Body of pancreas (tissue), 4 donors: Measurements from ENCODE around the gene PIGR. TPM values are rescaled to one million over a fixed set of nuclear protein-coding genes. Genes with fewer than 3 reads are reported as not detected.
"Not testable (repeated sequence)": the region's sequence is repeated elsewhere in the genome, so short reads cannot be mapped to it uniquely, and the experiment has no call there.

ENCODE experiments used
- ATAC-seq: fragments of 150-250 bp; one replicate; pipeline ENCODE4 v1.9.1; 2016
- DNase-seq, 4 donors: peaks; one replicate each; pipeline ENCODE4 v3.0.0-alpha.2; 2019
- H3K27ac ChIP-seq, 4 donors: fragments of 200-600 bp; sonication (generic); 1 replicate in 3 of 4; 2 replicates in 1 of 4; pipeline versions ENCODE4 v1.5.1 to v1.6.1; 2016 to 2019; ENCODE audit warnings: mild to moderate bottlenecking in 1 of 4, mixed read lengths in 1 of 4, moderate library complexity in 1 of 4
- H3K27me3 ChIP-seq, 2 donors: fragments of 200-600 bp; sonication (generic); one replicate each; pipeline ENCODE4 v1.6.0; 2016; ENCODE audit warnings: mild to moderate bottlenecking in 1 of 2
- H3K36me3 ChIP-seq, 2 donors: fragments of 200-600 bp; sonication (generic); replicated peaks in 1 of 2; 2 replicates each; pipeline ENCODE4 v1.5.1; 2016; ENCODE audit warnings: low read depth in 2 of 2; ENCODE audit not compliant: insufficient read depth in 1 of 2
- H3K4me1 ChIP-seq: fragments of 200-600 bp; sonication (generic); one replicate; pipeline ENCODE4 v1.6.0; 2016
- H3K4me3 ChIP-seq, 2 donors: fragments of 200-600 bp; sonication (generic); 1 replicate in 1 of 2; 2 replicates in 1 of 2; pipeline ENCODE4 v1.5.1; 2016 to 2019
- H3K9me3 ChIP-seq, 3 donors: fragments of 200-600 bp; sonication (generic); 1 replicate in 2 of 3; 2 replicates in 1 of 3; pipeline ENCODE4 v1.5.1; 2016
- POLR2A ChIP-seq, 3 donors: fragments of 450-650 bp; IDR thresholded peaks; one replicate each; pipeline ENCODE4 v1.6.1; 2016; ENCODE audit warnings: antibody characterized with exemption in 3 of 3, mild to moderate bottlenecking in 2 of 3
- WGBS, 2 donors: methylation state at CpG; one replicate each; pipeline ENCODE4 v1.1.5; 2017; 5-methylcytosine and 5-hydroxymethylcytosine counted together
- intact Hi-C: fragments of 100-400 bp; cut with DNase I; formaldehyde crosslinking; loops from one replicate; pipeline ENCODE4 v1.15.1; 2023
- total RNA-seq, 2 donors: library from RNA; depleted of rRNA; stranded (reverse); fragments of >200 nt; gene quantifications; one replicate each; pipeline ENCODE4 v1.1.0, GENCODE V29; 2016
- TF ChIP-seq, protein P1 (sequence below), 7 experiments: fragments of 450-650 bp in 4 of 7; fragments of 200-600 bp in 3 of 7; sonication (generic) in 3 of 7; IDR thresholded peaks; one replicate each; pipeline ENCODE4 v1.5.1; 2016 to 2019; ENCODE audit warnings: antibody characterized with exemption in 7 of 7

The PIGR gene
- total RNA-seq, 2 donors from 2014 or later: 14.8 to 45.1 TPM

DNA sequence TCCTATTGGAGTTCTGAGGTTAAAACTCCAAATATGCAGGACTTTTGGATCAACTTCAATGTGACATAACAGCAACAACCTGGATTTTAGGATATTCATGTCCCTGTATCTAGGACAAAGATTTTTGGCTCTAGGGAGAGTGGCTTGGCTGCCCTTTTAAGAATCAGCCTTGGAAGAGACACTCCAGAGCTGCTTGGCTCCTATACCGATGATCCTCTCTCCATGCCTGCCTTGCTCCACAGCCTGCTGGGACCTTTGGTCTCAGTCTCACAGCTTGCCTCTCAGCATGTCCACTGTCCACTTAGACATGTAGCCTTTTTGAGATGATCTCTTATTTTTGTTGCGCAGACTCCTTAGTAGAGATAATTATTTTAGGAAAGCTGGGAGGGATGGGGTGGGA lies 20.0 kb downstream of the PIGR start:
- no peaks in the 10 kb centered on the region for H3K36me3 ChIP-seq
- H3K4me3 ChIP-seq: no peak overlapping the region
- 89 to 100% methylated on average over 2 of the region's 2 CpGs for WGBS, 2 donors
- DNase-seq (no peak), ATAC-seq (no peak)
- no peak overlapping the region for H3K27ac ChIP-seq
- TF ChIP-seq, protein P1, sequence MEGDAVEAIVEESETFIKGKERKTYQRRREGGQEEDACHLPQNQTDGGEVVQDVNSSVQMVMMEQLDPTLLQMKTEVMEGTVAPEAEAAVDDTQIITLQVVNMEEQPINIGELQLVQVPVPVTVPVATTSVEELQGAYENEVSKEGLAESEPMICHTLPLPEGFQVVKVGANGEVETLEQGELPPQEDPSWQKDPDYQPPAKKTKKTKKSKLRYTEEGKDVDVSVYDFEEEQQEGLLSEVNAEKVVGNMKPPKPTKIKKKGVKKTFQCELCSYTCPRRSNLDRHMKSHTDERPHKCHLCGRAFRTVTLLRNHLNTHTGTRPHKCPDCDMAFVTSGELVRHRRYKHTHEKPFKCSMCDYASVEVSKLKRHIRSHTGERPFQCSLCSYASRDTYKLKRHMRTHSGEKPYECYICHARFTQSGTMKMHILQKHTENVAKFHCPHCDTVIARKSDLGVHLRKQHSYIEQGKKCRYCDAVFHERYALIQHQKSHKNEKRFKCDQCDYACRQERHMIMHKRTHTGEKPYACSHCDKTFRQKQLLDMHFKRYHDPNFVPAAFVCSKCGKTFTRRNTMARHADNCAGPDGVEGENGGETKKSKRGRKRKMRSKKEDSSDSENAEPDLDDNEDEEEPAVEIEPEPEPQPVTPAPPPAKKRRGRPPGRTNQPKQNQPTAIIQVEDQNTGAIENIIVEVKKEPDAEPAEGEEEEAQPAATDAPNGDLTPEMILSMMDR (IDR thresholded peaks at IDR 0.05): no peak
- no peak for TF ChIP-seq POLR2A (IDR thresholded peaks at IDR 0.05)
- intact Hi-C loops: no loop called here
- H3K9me3 ChIP-seq: no peaks in the 10 kb centered on the region
- H3K27me3 ChIP-seq: no peaks in the 10 kb centered on the region
- H3K4me1 ChIP-seq: no peaks in the 10 kb centered on the region

DNA sequence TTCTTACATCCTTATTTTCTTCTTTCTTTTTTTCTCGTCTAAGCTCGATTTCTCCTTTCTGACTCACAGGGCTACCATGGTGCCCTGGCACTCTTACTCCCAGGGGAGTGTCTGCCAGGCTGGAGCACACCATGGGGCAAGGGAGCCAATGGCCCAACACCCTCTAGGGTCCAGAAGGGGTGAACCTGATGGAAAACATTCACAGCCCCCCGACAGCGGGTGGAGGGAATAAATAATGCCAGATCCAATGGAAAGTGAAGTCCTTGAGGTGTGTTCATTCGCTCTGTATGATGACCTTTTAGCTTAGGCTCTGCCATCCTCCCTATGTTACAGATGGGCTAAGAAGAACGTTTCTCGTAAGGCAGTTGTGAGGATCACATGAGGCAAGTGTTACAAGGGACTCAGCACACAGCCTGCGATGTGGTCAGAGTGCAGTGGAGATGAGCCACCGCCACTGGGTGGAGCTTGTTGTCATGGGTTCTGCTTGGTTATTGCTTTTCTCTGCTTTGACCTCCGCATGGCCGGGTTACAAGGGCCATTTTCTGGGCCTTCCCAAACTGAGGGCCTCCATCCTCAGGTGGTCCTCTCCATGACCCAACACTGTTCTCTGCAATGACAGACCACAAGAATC lies 21.0 kb downstream of the PIGR start:
- H3K27ac ChIP-seq: no peak overlapping the region
- DNase-seq (peak in 2 of 4 donors; percentile 29 to 63), ATAC-seq (no peak)
- WGBS, 2 donors: 72 to 94% methylated on average over 11 of the region's 11 CpGs
- H3K4me3 ChIP-seq: no peak overlapping the region
- no peaks in the 10 kb centered on the region for H3K36me3 ChIP-seq
- no peaks in the 10 kb centered on the region for H3K4me1 ChIP-seq
- no peaks in the 10 kb centered on the region for H3K9me3 ChIP-seq
- intact Hi-C loops: no loop called here
- TF ChIP-seq POLR2A (IDR thresholded peaks at IDR 0.05): no peak
- TF ChIP-seq, protein P1 (IDR thresholded peaks at IDR 0.05): peak in 1 of 7 experiments; percentile 19
- H3K27me3 ChIP-seq: no peaks in the 10 kb centered on the region

DNA sequence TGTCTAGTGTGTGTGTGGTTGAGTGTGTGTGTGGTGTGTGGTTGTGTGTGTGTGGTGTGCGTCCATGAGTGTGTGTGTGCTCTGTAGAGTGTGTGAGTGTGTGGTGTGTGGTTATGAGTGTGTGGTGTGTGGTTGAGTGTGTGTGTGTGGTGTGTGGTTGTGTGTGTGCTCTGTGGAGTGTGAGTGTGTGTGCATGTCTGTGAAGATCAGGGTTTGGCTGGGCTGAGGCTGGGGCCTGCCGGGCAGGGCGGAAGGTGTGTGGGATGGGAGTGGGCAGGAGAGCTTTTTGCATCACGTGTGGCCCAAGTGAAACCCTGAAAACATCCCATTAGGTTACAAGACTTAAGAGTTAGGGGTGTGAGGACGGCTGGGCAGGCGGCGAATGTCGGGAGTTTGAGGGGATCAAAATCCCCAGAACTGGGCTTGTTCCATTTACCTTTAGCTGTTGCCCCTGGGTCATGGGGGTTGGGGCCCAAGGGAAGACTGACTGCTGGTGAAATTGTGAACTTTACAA lies 21.6 kb downstream of the PIGR start:
- no peak overlapping the region for H3K4me3 ChIP-seq
- H3K9me3 ChIP-seq: no peaks in the 10 kb centered on the region
- no peaks in the 10 kb centered on the region for H3K27me3 ChIP-seq
- H3K4me1 ChIP-seq: no peaks in the 10 kb centered on the region
- ATAC-seq: no peak
- no peak overlapping the region for H3K27ac ChIP-seq
- DNase-seq: no peak
- intact Hi-C loops: loop anchor here (5.0 kb wide), 1 partner anchor 48 kb away; the partner anchor contains the start of gene FCAMR
- H3K36me3 ChIP-seq: no peaks in the 10 kb centered on the region
- 83 to 86% methylated on average over 8 of the region's 8 CpGs for WGBS, 2 donors
- no peak for TF ChIP-seq POLR2A (IDR thresholded peaks at IDR 0.05)
- TF ChIP-seq, protein P1 (IDR thresholded peaks at IDR 0.05): no peak

DNA sequence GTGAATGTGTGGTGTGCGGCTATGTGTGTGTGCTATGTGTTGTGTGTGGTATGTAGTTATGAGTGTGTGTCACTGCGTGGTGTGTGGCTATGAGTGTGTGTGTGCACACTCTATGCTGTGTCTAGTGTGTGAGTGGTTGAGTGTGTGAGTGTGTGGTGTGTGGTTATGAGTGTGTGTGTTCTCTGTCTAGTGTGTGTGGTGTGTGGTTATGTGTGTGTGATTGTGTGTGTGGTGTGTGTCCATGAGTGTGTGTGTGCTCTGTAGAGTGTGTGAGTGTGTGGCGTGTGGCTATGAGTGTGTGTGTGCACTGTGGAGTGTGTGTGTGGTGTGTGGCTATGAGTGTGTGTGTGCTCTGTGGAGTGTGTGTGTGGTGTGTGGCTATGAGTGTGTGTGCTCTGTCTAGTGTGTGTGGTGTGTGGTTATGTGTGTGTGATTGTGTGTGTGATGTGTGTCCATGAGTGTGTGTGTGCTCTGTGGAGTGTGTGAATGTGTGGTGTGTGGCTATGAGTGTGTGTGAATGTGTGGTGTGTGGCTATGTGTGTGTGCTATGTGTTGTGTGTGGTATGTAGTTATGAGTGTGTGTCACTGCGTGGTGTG lies 22.2 kb downstream of the PIGR start:
- not testable (repeated sequence) for H3K27me3 ChIP-seq, H3K4me3 ChIP-seq, H3K4me1 ChIP-seq, H3K9me3 ChIP-seq, H3K36me3 ChIP-seq, DNase-seq, H3K27ac ChIP-seq
- 67 to 77% methylated on average over 4 of the region's 4 CpGs for WGBS, 2 donors
- intact Hi-C loops: loop anchor here (5.0 kb wide), 1 partner anchor 48 kb away; the partner anchor contains the start of gene FCAMR
- peak; percentile 19 for ATAC-seq

DNA sequence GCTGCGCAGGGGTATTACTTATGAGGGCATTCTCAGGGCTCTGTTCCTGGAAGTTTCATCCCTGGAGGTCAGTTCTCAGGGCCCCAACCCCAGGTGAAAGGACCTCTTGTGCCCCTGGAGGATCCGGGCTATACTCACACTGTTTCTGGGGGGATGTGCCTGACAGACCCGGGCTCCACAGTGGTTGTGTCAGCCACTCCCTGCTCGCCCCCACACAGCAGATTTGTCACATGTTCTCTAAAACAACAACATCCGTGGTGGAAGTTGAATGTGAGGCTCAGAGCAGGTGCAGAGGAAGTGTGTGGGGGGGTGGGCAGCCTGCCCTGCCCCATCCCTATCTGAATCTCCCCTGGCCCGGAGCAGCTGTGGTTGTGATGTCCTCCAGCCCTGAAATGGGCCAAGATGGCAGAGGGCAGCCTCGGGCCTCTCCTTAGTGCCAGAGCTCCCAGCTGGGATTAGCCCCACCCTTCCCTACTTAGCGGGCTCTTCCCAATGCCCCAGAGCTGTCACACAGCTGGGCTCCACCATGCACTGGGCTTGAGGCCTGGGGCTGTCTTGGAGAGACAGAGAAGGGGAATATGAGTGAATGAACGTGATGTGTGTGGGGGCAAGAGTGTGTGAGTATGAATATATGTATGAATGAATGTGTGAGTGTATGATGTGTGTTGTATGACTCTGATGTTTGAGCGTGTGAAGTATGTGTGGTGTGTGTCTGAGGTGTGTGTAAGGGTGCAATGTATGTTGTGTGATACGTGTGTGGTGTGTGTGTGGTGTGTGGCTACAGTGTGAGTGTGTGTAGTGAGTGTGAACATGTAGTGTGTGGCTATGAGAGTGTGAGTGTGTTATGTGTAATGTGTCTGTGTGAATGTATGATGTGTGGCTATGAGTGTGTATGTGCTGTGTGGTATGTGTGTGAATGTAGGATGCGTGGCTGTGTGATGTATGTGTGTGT lies 23.0 kb downstream of the PIGR start:
- DNase-seq (peak in 2 of 4 donors; percentile 13 to 40), ATAC-seq (no peak)
- no peak overlapping the region for H3K27ac ChIP-seq
- H3K27me3 ChIP-seq: no peaks in the 10 kb centered on the region
- WGBS, 2 donors: 65 to 82% methylated on average over 8 to 12 of the region's 12 CpGs
- TF ChIP-seq, protein P1 (IDR thresholded peaks at IDR 0.05): no peak
- TF ChIP-seq POLR2A (IDR thresholded peaks at IDR 0.05): no peak
- H3K36me3 ChIP-seq: no peaks in the 10 kb centered on the region
- no peaks in the 10 kb centered on the region for H3K9me3 ChIP-seq
- intact Hi-C loops: loop anchor here (5.0 kb wide), 1 partner anchor 49 kb away; the partner anchor contains the start of gene FCAMR
- H3K4me1 ChIP-seq: no peaks in the 10 kb centered on the region
- H3K4me3 ChIP-seq: no peak overlapping the region
